KBM-7 (cell line): ENCODE measurements around the gene HMG20B.
"Not testable (repeated sequence)": the region's sequence is repeated elsewhere in the genome, so short reads cannot be mapped to it uniquely, and the experiment has no call there.

Experiments
- DNase-seq: peaks from one replicate; pipeline ENCODE4 v3.0.0-alpha.2; 2015
- in situ Hi-C: fragments of 300-500 bp; cut with MboI; formaldehyde crosslinking; loops from 2 replicates; pipeline ENCODE4 v1.14.3; 2020; ENCODE audit warnings: low sequenced_read_pairs, low pct_unique_long_range_greater_than_20kb, mixed read lengths

HMG20B gene

GRCh38 chr19:3572855-3573161 lies at the start of gene HMG20B:
Gene HMG20B, plus strand, starts transcription at chr19:3572944. Its CDS starts 366 bp downstream, at chr19:3573310.
- DNase-seq, result no peak
- in situ Hi-C loops, result no loop called here

- DNase-seq, result no peak
- in situ Hi-C loops, result no loop called here
These were observed 49.2 kb upstream of the HMG20B start for GRCh38 chr19:3523361-3524077.

- in situ Hi-C loops, result no loop called here
- DNase-seq, result no peak
These were observed 48.5 kb upstream of the HMG20B start for GRCh38 chr19:3524078-3524842.

GRCh38 chr19:3524904-3525451 lies 47.8 kb upstream of the HMG20B start:
- no peak for DNase-seq
- in situ Hi-C loops, result no loop called here

GRCh38 chr19:3526507-3527237 lies 46.1 kb upstream of the HMG20B start:
- no peak for DNase-seq
- in situ Hi-C loops, result no loop called here

- in situ Hi-C loops, result no loop called here
These were observed 45.4 kb upstream of the HMG20B start for GRCh38 chr19:3527238-3527910.

GRCh38 chr19:3528080-3528479 lies 44.7 kb upstream of the HMG20B start:
- in situ Hi-C loops, result no loop called here
- DNase-seq, result no peak

More at GRCh38 chr19:3527238-3527910, 45.4 kb upstream of the HMG20B start:
- DNase-seq, result no peak

- no peak for DNase-seq
- in situ Hi-C loops, result no loop called here
These were observed 44.1 kb upstream of the HMG20B start for GRCh38 chr19:3528539-3529211.

GRCh38 chr19:3529299-3529698 lies 43.4 kb upstream of the HMG20B start:
- in situ Hi-C loops, DNase-seq: not testable (repeated sequence)

- DNase-seq, result no peak
- in situ Hi-C loops, result no loop called here
These were observed 42.4 kb upstream of the HMG20B start for GRCh38 chr19:3530389-3530788.

GRCh38 chr19:3531716-3532115 lies 41.0 kb upstream of the HMG20B start:
- in situ Hi-C loops, result no loop called here
- DNase-seq, result no peak

GRCh38 chr19:3532154-3532786 lies 40.5 kb upstream of the HMG20B start:
- no peak for DNase-seq
- in situ Hi-C loops, result no loop called here

GRCh38 chr19:3533033-3533432 lies 39.7 kb upstream of the HMG20B start:
- no peak for DNase-seq
- in situ Hi-C loops, result no loop called here

GRCh38 chr19:3533563-3534216 lies 39.1 kb upstream of the HMG20B start:
- DNase-seq, result no peak
- in situ Hi-C loops, result no loop called here

GRCh38 chr19:3534375-3535234 lies 38.1 kb upstream of the HMG20B start:
- in situ Hi-C loops, result no loop called here
- no peak for DNase-seq

- in situ Hi-C loops, result no loop called here
- DNase-seq, result no peak
These were observed 37.6 kb upstream of the HMG20B start for GRCh38 chr19:3535235-3535535.

- no peak for DNase-seq
- in situ Hi-C loops, result no loop called here
These were observed 37.2 kb upstream of the HMG20B start for GRCh38 chr19:3535563-3535965.
